Activated T-cell treated with anti-CD3 and anti-CD28 coated beads, Interleukin-2, amount 50 U/mL, for 1 hour (primary cell): ENCODE data around the gene RHBDD2.
"Not testable (repeated sequence)": the region's sequence is repeated elsewhere in the genome, so short reads cannot be mapped to it uniquely, and the experiment has no call there.

ENCODE experiments used
- DNase-seq: peaks from one replicate; pipeline ENCODE4 v3.0.0-alpha.2; 2020

Gene RHBDD2

GRCh38 chr7:75866489-75867389 is 12.1 kb upstream of the RHBDD2 start:
- DNase-seq = peak; percentile 46

- DNase-seq = no peak
These were observed 11.5 kb upstream of the RHBDD2 start for GRCh38 chr7:75867390-75867717.

GRCh38 chr7:75868153-75868552 is 10.7 kb upstream of the RHBDD2 start:
- no peak for DNase-seq

- no peak for DNase-seq
These were observed 9.0 kb upstream of the RHBDD2 start for GRCh38 chr7:75869776-75870379.

- no peak for DNase-seq
These were observed 8.2 kb upstream of the RHBDD2 start for GRCh38 chr7:75870557-75871161.

GRCh38 chr7:75872073-75872782 is 6.6 kb upstream of the RHBDD2 start:
- DNase-seq = no peak

GRCh38 chr7:75874180-75874579 is 4.7 kb upstream of the RHBDD2 start:
- not testable (repeated sequence) for DNase-seq

GRCh38 chr7:75875113-75876080 is 3.4 kb upstream of the RHBDD2 start:
- DNase-seq = no peak

GRCh38 chr7:75876126-75876881 is 2.5 kb upstream of the RHBDD2 start:
- no peak for DNase-seq

GRCh38 chr7:75878312-75878768 is 494 bp upstream of the RHBDD2 start:
- no peak for DNase-seq

- DNase-seq = no peak
These were observed 944 bp downstream of the RHBDD2 start for GRCh38 chr7:75879771-75880184.

GRCh38 chr7:75880242-75880641 is 1.4 kb downstream of the RHBDD2 start:
- DNase-seq = no peak

- no peak for DNase-seq
These were observed 2.7 kb downstream of the RHBDD2 start for GRCh38 chr7:75881436-75882095.

GRCh38 chr7:75883265-75883824 is 4.5 kb downstream of the RHBDD2 start:
- not testable (repeated sequence) for DNase-seq

GRCh38 chr7:75884476-75884875 is 5.6 kb downstream of the RHBDD2 start:
- no peak for DNase-seq

GRCh38 chr7:75885036-75885435 is 6.2 kb downstream of the RHBDD2 start:
- DNase-seq = no peak

- DNase-seq = no peak
These were observed 9.0 kb downstream of the RHBDD2 start for GRCh38 chr7:75887669-75888369.

GRCh38 chr7:75888464-75889222 is 9.8 kb downstream of the RHBDD2 start:
- DNase-seq = no peak
